Hematopoietic multipotent progenitor cell treated with erythropoietin and hydrocortisone succinate and interleukin-3 and kit ligand, for 4 days (in vitro differentiated cells): ENCODE results near the gene WBP1.

Source experiments
- DNase-seq: peaks from one replicate; pipeline ENCODE4 v3.0.0-alpha.2; 2015

Gene WBP1

GRCh38 chr2:74486141-74486540, 27.9 kb downstream of the WBP1 start:
- no peak for DNase-seq

- DNase-seq: no peak
Measured at GRCh38 chr2:74488643-74489481, 30.6 kb downstream of the WBP1 start.

GRCh38 chr2:74489906-74490305, 31.7 kb downstream of the WBP1 start:
- no peak for DNase-seq

- DNase-seq: no peak
Measured at GRCh38 chr2:74491648-74492544, 33.7 kb downstream of the WBP1 start.

- DNase-seq: no peak
Measured at GRCh38 chr2:74493546-74493945, 35.3 kb downstream of the WBP1 start.

GRCh38 chr2:74495440-74495839, 37.2 kb downstream of the WBP1 start:
- no peak for DNase-seq

- DNase-seq: no peak
Measured at GRCh38 chr2:74496997-74497776, 38.9 kb downstream of the WBP1 start.

- DNase-seq: peak; percentile 56
Measured at GRCh38 chr2:74497777-74498499, 39.7 kb downstream of the WBP1 start.

GRCh38 chr2:74498500-74499266, 40.4 kb downstream of the WBP1 start:
- peak; percentile 66 for DNase-seq

- peak; percentile 68 for DNase-seq
Measured at GRCh38 chr2:74499267-74499939, 41.2 kb downstream of the WBP1 start, which contains the start of gene LBX2. TSS of gene LBX2 (minus strand) at chr2:74499603. CDS start at chr2:74499537, 66 bp downstream.

GRCh38 chr2:74499940-74500577, 41.8 kb downstream of the WBP1 start:
- DNase-seq: no peak

GRCh38 chr2:74500578-74500946, 42.3 kb downstream of the WBP1 start:
- no peak for DNase-seq

GRCh38 chr2:74501335-74502071, 43.3 kb downstream of the WBP1 start:
- DNase-seq: no peak

- DNase-seq: no peak
Measured at GRCh38 chr2:74502147-74502719, 44.0 kb downstream of the WBP1 start.

GRCh38 chr2:74502720-74503505, 44.7 kb downstream of the WBP1 start:
- DNase-seq: peak; percentile 90

- no peak for DNase-seq
Measured at GRCh38 chr2:74503506-74504475, 45.6 kb downstream of the WBP1 start.

GRCh38 chr2:74504591-74504990, 46.4 kb downstream of the WBP1 start:
- DNase-seq: no peak
